Astrocyte (in vitro differentiated cells and primary cell): ENCODE results near the gene PIK3R6. TPM values are rescaled to one million over a fixed set of nuclear protein-coding genes. Genes with fewer than 3 reads are reported as not detected.
A peak's percentile ranks its signal among the peaks of the same experiment; 100 is the strongest.

Source experiments
- DNase-seq: peaks from one replicate; pipeline ENCODE4 v3.0.0-alpha.2; 2010; ENCODE audit warnings: low read depth
- FAIRE-seq: peaks from 2 replicates; lab custom pipeline; 2011; peaks lifted over from hg19 to GRCh38; lab: Jason Lieb, UNC
- H2AFZ ChIP-seq: 2 replicates; pipeline ENCODE4 v1.6.0; 2012; ENCODE audit warnings: low read depth, low read length, inconsistent platforms
- H3K27ac ChIP-seq: 2 replicates; pipeline ENCODE4 v1.5.1; 2011; ENCODE audit warnings: low read depth, low read length, inconsistent platforms
- H3K27me3 ChIP-seq: 2 replicates; pipeline ENCODE4 v1.6.0; 2011; ENCODE audit warnings: low read length, inconsistent platforms; ENCODE audit not compliant: insufficient read depth
- H3K36me3 ChIP-seq: 2 replicates; pipeline ENCODE4 v1.5.1; 2011; ENCODE audit warnings: low read length, inconsistent platforms; ENCODE audit not compliant: insufficient read depth
- H3K4me1 ChIP-seq: 2 replicates; pipeline ENCODE4 v1.5.1; 2011; ENCODE audit warnings: low read length, inconsistent platforms; ENCODE audit not compliant: insufficient read depth
- H3K4me2 ChIP-seq: 2 replicates; pipeline ENCODE4 v1.6.0; 2012; ENCODE audit warnings: low read length, inconsistent platforms
- H3K4me3 ChIP-seq: 2 replicates; pipeline ENCODE4 v1.5.1; 2011; ENCODE audit warnings: low read depth, mild to moderate bottlenecking, low read length, inconsistent platforms; ENCODE audit not compliant: insufficient read depth
- H3K79me2 ChIP-seq: 2 replicates; pipeline ENCODE4 v1.6.0; 2012; ENCODE audit warnings: mild to moderate bottlenecking, low read length, inconsistent platforms; ENCODE audit not compliant: insufficient read depth
- H3K9ac ChIP-seq: 2 replicates; pipeline ENCODE4 v1.6.0; 2012; ENCODE audit warnings: mild to moderate bottlenecking, low read length, inconsistent platforms
- H3K9me3 ChIP-seq: 2 replicates; pipeline ENCODE4 v1.5.1; 2012; ENCODE audit warnings: low read depth, mild to moderate bottlenecking, low read length, inconsistent platforms; ENCODE audit not compliant: insufficient read depth
- H4K20me1 ChIP-seq: 2 replicates; pipeline ENCODE4 v1.6.0; 2012; ENCODE audit warnings: low read length, inconsistent platforms; ENCODE audit not compliant: insufficient read depth
- H3K27ac Mint-ChIP-seq: one replicate; pipeline ENCODE4 v1.8.0; 2021; ENCODE audit warnings: mild to moderate bottlenecking, mixed read lengths; ENCODE audit not compliant: unreplicated experiment
- H3K27me3 Mint-ChIP-seq: one replicate; pipeline ENCODE4 v1.8.0; 2021; ENCODE audit warnings: low read depth, mixed read lengths; ENCODE audit not compliant: unreplicated experiment
- H3K36me3 Mint-ChIP-seq: one replicate; pipeline ENCODE4 v1.8.0; 2021; ENCODE audit warnings: low read depth, mixed read lengths; ENCODE audit not compliant: unreplicated experiment
- H3K4me1 Mint-ChIP-seq: one replicate; pipeline ENCODE4 v1.8.0; 2021; ENCODE audit warnings: low read depth, mixed read lengths; ENCODE audit not compliant: unreplicated experiment
- H3K4me3 Mint-ChIP-seq: one replicate; pipeline ENCODE4 v1.8.0; 2021; ENCODE audit warnings: mild to moderate bottlenecking, moderate library complexity, mixed read lengths; ENCODE audit not compliant: unreplicated experiment
- H3K9me3 Mint-ChIP-seq: one replicate; pipeline ENCODE4 v1.8.0; 2021; ENCODE audit warnings: mild to moderate bottlenecking, mixed read lengths; ENCODE audit not compliant: unreplicated experiment
- CTCF ChIP-seq: IDR thresholded peaks from 2 replicates; pipeline ENCODE4 v1.5.1; 2011; ENCODE audit warnings: low read depth, mild to moderate bottlenecking, inconsistent platforms, low read length, moderate library complexity; ENCODE audit not compliant: insufficient read depth
- EZH2 ChIP-seq: IDR thresholded peaks from 2 replicates; pipeline ENCODE4 v1.6.1; 2012; ENCODE audit warnings: mild to moderate bottlenecking, low read length, inconsistent platforms; ENCODE audit not compliant: insufficient read depth
- total RNA-seq: library from RNA; stranded (reverse); gene quantifications from 2 replicates; pipeline ENCODE4 v1.2.1, GENCODE V29; 2021

Gene PIK3R6
- total RNA-seq, 1 donor from 2014 or later, result not detected

GRCh38 chr17:8914554-8914953 is 47.1 kb upstream of the PIK3R6 start:
- H3K27ac Mint-ChIP-seq, result peak overlapping the region; percentile 27
- no peak overlapping the region for H3K27ac ChIP-seq
- H3K27me3 ChIP-seq, result peaks cover 3% of the 10 kb centered on the region
- H3K4me1 Mint-ChIP-seq, result peaks cover 6% of the 10 kb centered on the region
- FAIRE-seq, result no peak
- H3K4me2 ChIP-seq, result no peak overlapping the region
- no peak for TF ChIP-seq CTCF
- H2AFZ ChIP-seq, result no peak overlapping the region
- no peak for DNase-seq
- H3K4me3 Mint-ChIP-seq, result no peak overlapping the region
- H3K9ac ChIP-seq, result no peak overlapping the region
- H3K27me3 Mint-ChIP-seq, result peaks cover 38% of the 10 kb centered on the region
- H3K9me3 Mint-ChIP-seq, result peaks cover 7% of the 10 kb centered on the region
- no peaks in the 10 kb centered on the region for H3K36me3 Mint-ChIP-seq
- no peaks in the 10 kb centered on the region for H3K79me2 ChIP-seq
- no peak overlapping the region for H3K4me3 ChIP-seq
- H3K9me3 ChIP-seq, result no peaks in the 10 kb centered on the region
- no peaks in the 10 kb centered on the region for H3K36me3 ChIP-seq
- peaks cover 16% of the 10 kb centered on the region for H3K4me1 ChIP-seq
- no peaks in the 10 kb centered on the region for H4K20me1 ChIP-seq

GRCh38 chr17:8913879-8914278 is 46.4 kb upstream of the PIK3R6 start:
- no peak for TF ChIP-seq CTCF
- no peak for TF ChIP-seq EZH2
- no peaks in the 10 kb centered on the region for H3K36me3 ChIP-seq
- no peak overlapping the region for H3K27ac Mint-ChIP-seq
- H3K4me2 ChIP-seq, result no peak overlapping the region
- H3K9me3 Mint-ChIP-seq, result peaks cover 7% of the 10 kb centered on the region
- H3K9ac ChIP-seq, result no peak overlapping the region
- no peak for DNase-seq
- no peaks in the 10 kb centered on the region for H4K20me1 ChIP-seq
- no peak overlapping the region for H3K27ac ChIP-seq
- H3K4me1 ChIP-seq, result peaks cover 13% of the 10 kb centered on the region
- H3K4me3 ChIP-seq, result no peak overlapping the region
- no peaks in the 10 kb centered on the region for H3K9me3 ChIP-seq
- H2AFZ ChIP-seq, result no peak overlapping the region
- H3K36me3 Mint-ChIP-seq, result no peaks in the 10 kb centered on the region
- H3K79me2 ChIP-seq, result no peaks in the 10 kb centered on the region
- H3K4me1 Mint-ChIP-seq, result peaks cover 2% of the 10 kb centered on the region
- no peak overlapping the region for H3K4me3 Mint-ChIP-seq
- peaks cover 3% of the 10 kb centered on the region for H3K27me3 ChIP-seq
- no peak for FAIRE-seq
- H3K27me3 Mint-ChIP-seq, result peaks cover 40% of the 10 kb centered on the region

GRCh38 chr17:8913091-8913490 is 45.6 kb upstream of the PIK3R6 start:
- Histone ChIP-seq H3K4me3 (no peak overlapping the region), H3K4me2 (no peak overlapping the region), H3K36me3 (no peaks in the 10 kb centered on the region), H3K79me2 (no peaks in the 10 kb centered on the region), H2AFZ (no peak overlapping the region), H4K20me1 (no peaks in the 10 kb centered on the region), H3K9ac (no peak overlapping the region), H3K27me3 (peaks cover 4% of the 10 kb centered on the region), H3K9me3 (no peaks in the 10 kb centered on the region), H3K4me1 (peaks cover 12% of the 10 kb centered on the region), H3K27ac (no peak overlapping the region)
- peaks cover 43% of the 10 kb centered on the region for H3K27me3 Mint-ChIP-seq
- no peaks in the 10 kb centered on the region for H3K4me1 Mint-ChIP-seq
- FAIRE-seq (no peak), DNase-seq (no peak)
- H3K36me3 Mint-ChIP-seq, result no peaks in the 10 kb centered on the region
- no peak overlapping the region for H3K27ac Mint-ChIP-seq
- peaks cover 7% of the 10 kb centered on the region for H3K9me3 Mint-ChIP-seq
- no peak overlapping the region for H3K4me3 Mint-ChIP-seq
- TF ChIP-seq EZH2, result no peak
- TF ChIP-seq CTCF, result no peak
